ENCODE measurements around the gene ZNF57. TPM values are rescaled to one million over a fixed set of nuclear protein-coding genes. Genes with fewer than 3 reads are reported as not detected.

The ZNF57 gene
- total and polyA plus RNA-seq, 2 of the 13 experiments (the other 11 are each of a cell fraction or from before 2014, with no cell fraction given), result 6.6 to 17.5 TPM

DNA sequence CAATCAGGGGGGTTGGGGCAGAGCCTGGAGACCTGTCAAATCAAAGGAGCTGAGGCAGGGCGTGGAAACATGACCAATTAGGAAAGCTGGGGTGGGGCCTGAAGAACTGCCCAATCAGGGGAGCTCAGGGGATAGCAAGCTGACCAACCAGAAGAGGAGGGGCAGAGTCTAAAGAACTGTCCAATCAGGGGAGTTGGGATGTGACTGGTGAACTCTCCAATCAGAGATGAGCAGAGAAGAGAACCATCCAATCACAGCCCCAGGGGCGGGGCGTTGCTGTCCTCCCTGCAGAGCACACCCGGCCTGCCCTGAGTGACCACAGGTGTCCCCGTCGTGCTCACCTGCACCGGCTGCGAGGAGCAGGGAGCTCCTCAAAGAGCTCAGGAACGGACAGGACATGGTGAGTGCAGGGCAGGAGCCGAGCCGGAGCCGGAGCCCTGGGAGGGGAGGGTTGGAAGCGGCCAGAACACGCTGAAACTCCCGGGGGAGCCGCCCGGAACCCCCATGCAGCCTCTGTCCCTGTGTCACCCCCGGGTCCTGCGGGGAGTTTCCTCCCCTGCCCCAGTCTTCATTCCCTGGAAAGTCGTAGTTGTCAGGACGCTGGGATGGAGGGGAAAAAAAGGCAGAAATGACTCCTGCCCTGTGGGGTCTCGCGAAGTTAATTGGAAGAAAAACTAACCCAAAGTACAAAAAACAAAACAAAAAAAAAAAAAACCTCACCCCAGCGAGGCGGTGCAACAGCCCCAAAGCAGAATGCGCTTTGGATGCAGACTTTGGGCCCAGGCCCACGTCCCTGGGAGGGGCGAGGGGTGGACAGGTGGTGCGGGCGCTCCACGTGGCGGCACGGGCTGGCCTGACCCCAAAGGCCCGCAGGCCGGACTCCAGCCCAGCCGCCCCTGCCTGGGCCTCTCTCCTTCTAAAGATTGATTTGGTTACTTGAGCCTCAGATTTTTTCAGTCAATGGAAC is 33.4 kb upstream of the ZNF57 start, which contains the start of gene ZNF556 (continued):
- TF ChIP-seq, protein P1, sequence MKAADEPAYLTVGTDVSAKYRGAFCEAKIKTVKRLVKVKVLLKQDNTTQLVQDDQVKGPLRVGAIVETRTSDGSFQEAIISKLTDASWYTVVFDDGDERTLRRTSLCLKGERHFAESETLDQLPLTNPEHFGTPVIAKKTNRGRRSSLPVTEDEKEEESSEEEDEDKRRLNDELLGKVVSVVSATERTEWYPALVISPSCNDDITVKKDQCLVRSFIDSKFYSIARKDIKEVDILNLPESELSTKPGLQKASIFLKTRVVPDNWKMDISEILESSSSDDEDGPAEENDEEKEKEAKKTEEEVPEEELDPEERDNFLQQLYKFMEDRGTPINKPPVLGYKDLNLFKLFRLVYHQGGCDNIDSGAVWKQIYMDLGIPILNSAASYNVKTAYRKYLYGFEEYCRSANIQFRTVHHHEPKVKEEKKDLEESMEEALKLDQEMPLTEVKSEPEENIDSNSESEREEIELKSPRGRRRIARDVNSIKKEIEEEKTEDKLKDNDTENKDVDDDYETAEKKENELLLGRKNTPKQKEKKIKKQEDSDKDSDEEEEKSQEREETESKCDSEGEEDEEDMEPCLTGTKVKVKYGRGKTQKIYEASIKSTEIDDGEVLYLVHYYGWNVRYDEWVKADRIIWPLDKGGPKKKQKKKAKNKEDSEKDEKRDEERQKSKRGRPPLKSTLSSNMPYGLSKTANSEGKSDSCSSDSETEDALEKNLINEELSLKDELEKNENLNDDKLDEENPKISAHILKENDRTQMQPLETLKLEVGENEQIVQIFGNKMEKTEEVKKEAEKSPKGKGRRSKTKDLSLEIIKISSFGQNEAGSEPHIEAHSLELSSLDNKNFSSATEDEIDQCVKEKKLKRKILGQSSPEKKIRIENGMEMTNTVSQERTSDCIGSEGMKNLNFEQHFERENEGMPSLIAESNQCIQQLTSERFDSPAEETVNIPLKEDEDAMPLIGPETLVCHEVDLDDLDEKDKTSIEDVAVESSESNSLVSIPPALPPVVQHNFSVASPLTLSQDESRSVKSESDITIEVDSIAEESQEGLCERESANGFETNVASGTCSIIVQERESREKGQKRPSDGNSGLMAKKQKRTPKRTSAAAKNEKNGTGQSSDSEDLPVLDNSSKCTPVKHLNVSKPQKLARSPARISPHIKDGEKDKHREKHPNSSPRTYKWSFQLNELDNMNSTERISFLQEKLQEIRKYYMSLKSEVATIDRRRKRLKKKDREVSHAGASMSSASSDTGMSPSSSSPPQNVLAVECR (CRISPR knock-in tag; IDR thresholded peaks at IDR 0.05; ENCODE audit: borderline replicate concordance), result peak; percentile 90
- TF ChIP-seq SP1 (IDR thresholded peaks at IDR 0.05) (peak; percentile 78; the same call in 1 of the 2 replicates), SP1 (CRISPR knock-in tag; IDR thresholded peaks at IDR 0.05) (peak; percentile 96), ZNF891 (CRISPR knock-in tag; IDR thresholded peaks at IDR 0.05) (peak; percentile 75; the same call in 1 of the 2 replicates), PHF8 (CRISPR knock-in tag; IDR thresholded peaks at IDR 0.05) (peak; percentile 85), ZNF674 (CRISPR knock-in tag; IDR thresholded peaks at IDR 0.05; ENCODE audit: low read depth) (no peak), CC2D1A (CRISPR knock-in tag; IDR thresholded peaks at IDR 0.05) (no peak), SNAI1 (CRISPR knock-in tag; IDR thresholded peaks at IDR 0.05; ENCODE audit: borderline replicate concordance) (peak; percentile 62; the same call in 1 of the 2 replicates), ZNF598 (CRISPR knock-in tag; IDR thresholded peaks at IDR 0.05; ENCODE audit: borderline replicate concordance) (0 out of 2 replicates have a peak, but pooled peaks have one; percentile 37), CCDC6 (CRISPR knock-in tag; IDR thresholded peaks at IDR 0.05) (no peak), ZNF468 (CRISPR knock-in tag; IDR thresholded peaks at IDR 0.05) (no peak), POLR2G (IDR thresholded peaks at IDR 0.05; ENCODE audit: low read depth, low read length) (peak; percentile 98), JUN (CRISPR knock-in tag; IDR thresholded peaks at IDR 0.05) (0 out of 2 replicates have a peak, but pooled peaks have one; percentile 34)
- TF ChIP-seq, protein P2, sequence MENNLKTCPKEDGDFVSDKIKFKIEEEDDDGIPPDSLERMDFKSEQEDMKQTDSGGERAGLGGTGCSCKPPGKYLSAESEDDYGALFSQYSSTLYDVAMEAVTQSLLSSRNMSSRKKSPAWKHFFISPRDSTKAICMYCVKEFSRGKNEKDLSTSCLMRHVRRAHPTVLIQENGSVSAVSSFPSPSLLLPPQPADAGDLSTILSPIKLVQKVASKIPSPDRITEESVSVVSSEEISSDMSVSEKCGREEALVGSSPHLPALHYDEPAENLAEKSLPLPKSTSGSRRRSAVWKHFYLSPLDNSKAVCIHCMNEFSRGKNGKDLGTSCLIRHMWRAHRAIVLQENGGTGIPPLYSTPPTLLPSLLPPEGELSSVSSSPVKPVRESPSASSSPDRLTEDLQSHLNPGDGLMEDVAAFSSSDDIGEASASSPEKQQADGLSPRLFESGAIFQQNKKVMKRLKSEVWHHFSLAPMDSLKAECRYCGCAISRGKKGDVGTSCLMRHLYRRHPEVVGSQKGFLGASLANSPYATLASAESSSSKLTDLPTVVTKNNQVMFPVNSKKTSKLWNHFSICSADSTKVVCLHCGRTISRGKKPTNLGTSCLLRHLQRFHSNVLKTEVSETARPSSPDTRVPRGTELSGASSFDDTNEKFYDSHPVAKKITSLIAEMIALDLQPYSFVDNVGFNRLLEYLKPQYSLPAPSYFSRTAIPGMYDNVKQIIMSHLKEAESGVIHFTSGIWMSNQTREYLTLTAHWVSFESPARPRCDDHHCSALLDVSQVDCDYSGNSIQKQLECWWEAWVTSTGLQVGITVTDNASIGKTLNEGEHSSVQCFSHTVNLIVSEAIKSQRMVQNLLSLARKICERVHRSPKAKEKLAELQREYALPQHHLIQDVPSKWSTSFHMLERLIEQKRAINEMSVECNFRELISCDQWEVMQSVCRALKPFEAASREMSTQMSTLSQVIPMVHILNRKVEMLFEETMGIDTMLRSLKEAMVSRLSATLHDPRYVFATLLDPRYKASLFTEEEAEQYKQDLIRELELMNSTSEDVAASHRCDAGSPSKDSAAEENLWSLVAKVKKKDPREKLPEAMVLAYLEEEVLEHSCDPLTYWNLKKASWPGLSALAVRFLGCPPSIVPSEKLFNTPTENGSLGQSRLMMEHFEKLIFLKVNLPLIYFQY (CRISPR knock-in tag; IDR thresholded peaks at IDR 0.05; ENCODE audit: borderline replicate concordance), result no peak; the same call in 1 of the 2 replicates
- TF ChIP-seq, protein P3, sequence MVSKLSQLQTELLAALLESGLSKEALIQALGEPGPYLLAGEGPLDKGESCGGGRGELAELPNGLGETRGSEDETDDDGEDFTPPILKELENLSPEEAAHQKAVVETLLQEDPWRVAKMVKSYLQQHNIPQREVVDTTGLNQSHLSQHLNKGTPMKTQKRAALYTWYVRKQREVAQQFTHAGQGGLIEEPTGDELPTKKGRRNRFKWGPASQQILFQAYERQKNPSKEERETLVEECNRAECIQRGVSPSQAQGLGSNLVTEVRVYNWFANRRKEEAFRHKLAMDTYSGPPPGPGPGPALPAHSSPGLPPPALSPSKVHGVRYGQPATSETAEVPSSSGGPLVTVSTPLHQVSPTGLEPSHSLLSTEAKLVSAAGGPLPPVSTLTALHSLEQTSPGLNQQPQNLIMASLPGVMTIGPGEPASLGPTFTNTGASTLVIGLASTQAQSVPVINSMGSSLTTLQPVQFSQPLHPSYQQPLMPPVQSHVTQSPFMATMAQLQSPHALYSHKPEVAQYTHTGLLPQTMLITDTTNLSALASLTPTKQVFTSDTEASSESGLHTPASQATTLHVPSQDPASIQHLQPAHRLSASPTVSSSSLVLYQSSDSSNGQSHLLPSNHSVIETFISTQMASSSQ (IDR thresholded peaks at IDR 0.05; ENCODE audit: low read depth), result no peak
- TF ChIP-seq, protein P3 (CRISPR knock-in tag; IDR thresholded peaks at IDR 0.05; ENCODE audit: borderline replicate concordance), result no peak
